IMR-90 (cell line): ENCODE data around the gene TBL3. TPM values are rescaled to one million over a fixed set of nuclear protein-coding genes. Genes with fewer than 3 reads are reported as not detected.

Source experiments
- ATAC-seq: fragments of 200-7000 bp; cut with Tn5 transposase; 2 replicates; pipeline ENCODE4 v1.9.1; 2020; ENCODE audit warnings: low read depth, mild to moderate bottlenecking, moderate library complexity
- BruUV-seq: library from RNA; stranded (reverse); fragments of 400-500 nt; replicated peaks from 2 replicates; lab custom pipeline; 2021; lab: Mats Ljungman, UMichigan
- CTCF ChIA-PET: fragments of 300-600 bp; formaldehyde crosslinking; extraction: SDS; loops from one replicate; lab custom pipeline; 2021; ENCODE audit warnings: antibody characterized with exemption; lab: Yijun Ruan, JAX
- POLR2A ChIA-PET: fragments of 300-600 bp; sonication (Branson Sonifier 250); formaldehyde crosslinking; loops from one replicate; lab custom pipeline; 2022; ENCODE audit warnings: antibody characterized with exemption; ENCODE audit not compliant: unreplicated experiment; lab: Charles Lee
- DNase-seq: peaks from one replicate; pipeline ENCODE4 v3.0.0; 2013
- H2AFZ ChIP-seq: replicated peaks from 2 replicates; pipeline ENCODE3; 2013; ENCODE audit warnings: low read length, mild to moderate bottlenecking; ENCODE audit not compliant: poor library complexity
- H2AK5ac ChIP-seq: 2 replicates; pipeline ENCODE4 v1.6.1; 2013; ENCODE audit warnings: low read depth, low read length, inconsistent platforms
- H2AK9ac ChIP-seq: replicated peaks from 2 replicates; pipeline ENCODE3; 2013; ENCODE audit warnings: mild to moderate bottlenecking, low read depth, low read length, moderate library complexity; ENCODE audit not compliant: poor library complexity
- H2BK120ac ChIP-seq: 2 replicates; pipeline ENCODE4 v1.6.1; 2013; ENCODE audit warnings: low read depth, low read length, inconsistent platforms
- H2BK15ac ChIP-seq: 3 replicates; pipeline ENCODE4 v1.6.1; 2013; ENCODE audit warnings: low read depth, low read length, inconsistent platforms
- H2BK20ac ChIP-seq: 2 replicates; pipeline ENCODE4 v1.6.1; 2013; ENCODE audit warnings: low read depth, mild to moderate bottlenecking, inconsistent platforms, low read length, moderate library complexity
- H2BK5ac ChIP-seq: 2 replicates; pipeline ENCODE4 v1.6.1; 2013; ENCODE audit warnings: mild to moderate bottlenecking, low read depth, low read length, inconsistent platforms; ENCODE audit not compliant: poor library complexity, severe bottlenecking
- H3K14ac ChIP-seq: replicated peaks from 2 replicates; pipeline ENCODE4 v1.6.1; 2013; ENCODE audit warnings: low read depth, low read length, inconsistent platforms
- H3K18ac ChIP-seq: 2 replicates; pipeline ENCODE4 v1.6.1; 2013; ENCODE audit warnings: low read depth, low read length, control low read depth
- H3K23ac ChIP-seq: 2 replicates; pipeline ENCODE4 v1.6.1; 2013; ENCODE audit warnings: low read depth, low read length, inconsistent platforms
- H3K27ac ChIP-seq: 2 replicates; pipeline ENCODE4 v1.5.1; 2013; ENCODE audit warnings: mild to moderate bottlenecking, control low read depth, low read length; ENCODE audit not compliant: insufficient read depth
- H3K27me3 ChIP-seq: 2 replicates; pipeline ENCODE4 v1.6.1; 2013; ENCODE audit warnings: low read length; ENCODE audit not compliant: control insufficient read depth, insufficient read depth
- H3K36me3 ChIP-seq: 2 replicates; pipeline ENCODE4 v1.6.1; 2013; ENCODE audit warnings: low read length, mixed read lengths; ENCODE audit not compliant: control insufficient read depth, insufficient read depth
- H3K4ac ChIP-seq: 2 replicates; pipeline ENCODE4 v1.6.1; 2013; ENCODE audit warnings: low read depth, low read length, inconsistent platforms
- H3K4me1 ChIP-seq: 2 replicates; pipeline ENCODE4 v1.6.1; 2013; ENCODE audit warnings: low read length, mixed read lengths; ENCODE audit not compliant: control insufficient read depth, insufficient read depth
- H3K4me2 ChIP-seq: 2 replicates; pipeline ENCODE4 v1.6.1; 2013; ENCODE audit warnings: low read depth, mild to moderate bottlenecking, control low read depth, low read length, moderate library complexity
- H3K4me3 ChIP-seq: 2 replicates; pipeline ENCODE4 v1.5.1; 2013; ENCODE audit warnings: low read depth, mild to moderate bottlenecking, control low read depth, low read length, moderate library complexity; ENCODE audit not compliant: insufficient read depth
- H3K56ac ChIP-seq: 2 replicates; pipeline ENCODE4 v1.6.1; 2013; ENCODE audit warnings: low read length, inconsistent platforms; ENCODE audit not compliant: insufficient read depth; ENCODE audit errors: extremely low read depth
- H3K79me1 ChIP-seq, 2 experiments: 2 replicates each; pipeline ENCODE4 v1.6.1; 2013; ENCODE audit warnings: low read length in 2 of 2, inconsistent platforms in 1 of 2, low read depth in 1 of 2
- H3K9ac ChIP-seq: 2 replicates; pipeline ENCODE4 v1.6.1; 2013; ENCODE audit warnings: low read depth, low read length, control low read depth
- H3K9me1 ChIP-seq: 2 replicates; pipeline ENCODE4 v1.6.1; 2013; ENCODE audit warnings: low read length, inconsistent platforms; ENCODE audit not compliant: insufficient read depth
- H3K9me3 ChIP-seq: 2 replicates; pipeline ENCODE4 v1.6.1; 2013; ENCODE audit warnings: low read length; ENCODE audit not compliant: control insufficient read depth, insufficient read depth
- H4K20me1 ChIP-seq: 2 replicates; pipeline ENCODE4 v1.6.1; 2013; ENCODE audit warnings: low read length, inconsistent platforms; ENCODE audit not compliant: insufficient read depth
- H4K5ac ChIP-seq: 2 replicates; pipeline ENCODE4 v1.6.1; 2013; ENCODE audit warnings: mild to moderate bottlenecking, low read depth, low read length, control low read depth
- H4K8ac ChIP-seq, 2 experiments: 2 replicates each; pipeline ENCODE4 v1.6.1; 2013; ENCODE audit warnings: low read depth in 2 of 2, low read length in 2 of 2, control low read depth in 1 of 2, inconsistent platforms in 1 of 2
- H4K91ac ChIP-seq: 2 replicates; pipeline ENCODE4 v1.6.1; 2013; ENCODE audit warnings: low read depth, low read length, inconsistent platforms; ENCODE audit not compliant: insufficient read depth
- CEBPB ChIP-seq: IDR thresholded peaks from 2 replicates; pipeline ENCODE4 v1.6.1; 2012; ENCODE audit warnings: low read depth, low read length, improper control_type of control experiment
- CHD1 ChIP-seq: IDR thresholded peaks from 2 replicates; pipeline ENCODE4 v1.6.1; 2012; ENCODE audit warnings: low read depth, low read length, improper control_type of control experiment
- NFE2L2 ChIP-seq: fragments of 150-350 bp; IDR thresholded peaks from 2 replicates; pipeline ENCODE4 v1.6.1; 2016; ENCODE audit warnings: low read depth, mild to moderate bottlenecking, low read length
- WGBS, 2 experiments: methylation state at CpG; one replicate each; pipeline versions ENCODE4 v1.1.5 to v1.1.7; 2013; ENCODE audit warnings: missing lambda C conversion rate in 2 of 2; ENCODE audit not compliant: insufficient read length in 1 of 2; ENCODE audit errors: extremely low coverage in 2 of 2; 5-methylcytosine and 5-hydroxymethylcytosine counted together
- dilution Hi-C: fragments of 300-500 bp; cut with HindIII; formaldehyde crosslinking; loops from one replicate; pipeline ENCODE4 v1.14.3; 2018; ENCODE audit warnings: low sequenced_read_pairs; ENCODE audit not compliant: unreplicated experiment
- in situ Hi-C: fragments of 300-500 bp; cut with MboI; formaldehyde crosslinking; loops from 3 replicates; pipeline ENCODE4 v1.14.3; 2019; ENCODE audit warnings: low sequenced_read_pairs, inconsistent platforms, mixed read lengths
- intact Hi-C: fragments of 100-400 bp; cut with micrococcal nuclease; formaldehyde crosslinking; loops from 2 replicates; pipeline ENCODE4 v1.10.0; 2022
- polyA plus RNA-seq, 3 experiments: library from polyadenylated mRNA; depleted of rRNA; stranded (reverse); fragments of >200 nt; gene quantifications; 2 replicates each; pipeline ENCODE4 v1.2.3, GENCODE V29; 2012; ENCODE audit warnings: low replicate concordance in 1 of 3
- total RNA-seq: library from RNA; depleted of rRNA; stranded (reverse); fragments of >200 nt; gene quantifications from 2 replicates; pipeline ENCODE4 v1.2.3, GENCODE V29; 2012

Gene TBL3
- total and polyA plus RNA-seq, 2 of the 4 experiments (the other 2 are of a cell fraction) = 38.5 to 60.8 TPM

DNA sequence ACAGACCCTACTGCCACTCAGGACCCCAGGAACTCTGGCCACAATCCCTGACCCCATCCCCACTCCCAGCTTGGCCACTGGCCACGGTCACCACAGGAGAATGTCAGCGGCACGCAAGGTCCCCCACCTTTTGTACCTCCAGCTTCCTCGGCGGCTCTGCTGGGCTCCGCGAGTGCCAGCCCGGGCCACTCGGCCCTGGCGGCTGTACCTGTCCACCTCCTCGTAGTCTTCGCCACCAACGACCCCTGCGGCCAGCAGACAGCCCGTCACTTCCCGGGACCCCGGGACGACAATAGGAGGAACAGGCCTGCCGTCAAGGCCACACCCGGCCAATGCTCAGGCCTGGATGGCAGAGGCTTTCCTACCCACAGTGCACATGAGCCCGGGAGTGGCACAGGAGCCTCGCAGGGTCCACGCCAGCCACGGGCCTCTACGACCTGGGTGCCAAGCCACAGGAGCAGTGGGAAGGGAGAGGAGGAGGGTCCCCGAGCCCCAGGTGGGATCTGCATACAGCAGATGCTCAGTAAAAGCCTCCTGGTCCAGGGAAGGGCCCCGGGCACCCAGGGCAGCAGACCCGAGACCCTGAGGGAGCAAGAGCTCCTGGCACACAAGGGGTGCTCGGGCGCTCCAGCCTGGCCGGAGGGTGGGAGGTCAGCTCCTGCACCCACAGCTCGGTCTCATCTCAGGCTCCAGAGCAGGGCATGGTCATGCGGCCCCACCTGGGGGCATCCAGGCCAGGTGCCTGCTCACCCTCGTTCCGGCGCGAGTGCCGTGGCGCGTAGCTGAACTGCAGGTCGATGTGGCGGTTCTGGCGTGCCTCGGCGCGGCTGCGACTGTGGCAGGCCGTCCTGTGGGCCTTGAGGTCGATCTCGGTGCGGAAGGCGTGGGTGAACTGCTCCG is 29.9 kb downstream of the TBL3 start:
- Histone ChIP-seq H3K27ac (no peak overlapping the region), H2AK9ac (no peak overlapping the region), H3K27me3 (no peaks in the 10 kb centered on the region), H2BK20ac (no peak overlapping the region), H4K91ac (no peak overlapping the region), H2AK5ac (no peak overlapping the region), H3K23ac (no peak overlapping the region), H3K18ac (no peak overlapping the region), H3K36me3 (peaks cover 52% of the 10 kb centered on the region), H3K9ac (no peak overlapping the region), H2BK5ac (no peak overlapping the region), H3K56ac (no peak overlapping the region), H2BK120ac (no peak overlapping the region), H4K20me1 (peaks cover 66% of the 10 kb centered on the region), H3K4me2 (no peak overlapping the region), H3K9me3 (no peaks in the 10 kb centered on the region), H4K8ac (no peak overlapping the region), H3K9me1 (peaks cover 7% of the 10 kb centered on the region; the same call in 1 of the 2 replicates), H2AFZ (no peak overlapping the region), H3K4me1 (peaks cover 22% of the 10 kb centered on the region), H3K14ac (no peak overlapping the region), H4K5ac (no peak overlapping the region), H3K79me1 (peaks cover 10 to 70% of the 10 kb centered on the region in 2 experiments; a peak in 3 of 4 replicates), H3K4ac (no peak overlapping the region), H3K4me3 (no peak overlapping the region), H2BK15ac (no peak overlapping the region)
- dilution Hi-C loops (no loop called here), intact Hi-C loops (loop anchor here (5.0 kb wide), 1 partner anchor 141 kb away; no protein-coding TSS in a partner anchor), in situ Hi-C loops (no loop called here)
- CTCF ChIA-PET = no interaction called here
- no peak for ATAC-seq
- 95% methylated on average over 30 of the region's 53 CpGs; no CpG with 5 or more reads in 1 of the 2 experiments for WGBS, 2 experiments
- BruUV-seq = no TSS peak
- POLR2A ChIA-PET = no interaction called here
- DNase-seq = no peak
- no peak for TF ChIP-seq CEBPB
- no peak for TF ChIP-seq NFE2L2
- no peak for TF ChIP-seq CHD1
